DMS153 (cell line): ENCODE data around the gene MTERF1.

Source experiments
- DNase-seq: peaks from one replicate; lab custom pipeline; 2025; lab: John Stamatoyannopoulos, UW

Gene MTERF1

GRCh38 chr7:91835091-91835825, 45.2 kb downstream of the MTERF1 start:
- no peak for DNase-seq

- no peak for DNase-seq
These were observed 47.9 kb downstream of the MTERF1 start for GRCh38 chr7:91832493-91833045.

GRCh38 chr7:91827169-91827568, 53.3 kb downstream of the MTERF1 start:
- DNase-seq, result no peak

- DNase-seq, result no peak
These were observed 54.1 kb downstream of the MTERF1 start for GRCh38 chr7:91826377-91826776.

- DNase-seq, result no peak
These were observed 56.3 kb downstream of the MTERF1 start for GRCh38 chr7:91824201-91824600.
